Activated B cell treated with CpG ODN at 0.5 μM for 24 hours (primary cell): ENCODE results near the gene NF2. TPM values are rescaled to one million over a fixed set of nuclear protein-coding genes. Genes with fewer than 3 reads are reported as not detected.

ENCODE experiments used
- ATAC-seq: fragments of 200-7000 bp; cut with Tn5 transposase; one replicate; pipeline ENCODE4 v1.10.0; 2021; ENCODE audit warnings: low read depth, mild to moderate bottlenecking, moderate library complexity
- CTCF ChIA-PET: fragments of 350-600 bp; sonication (Branson Sonifier 250); formaldehyde crosslinking; loops from one replicate; lab custom pipeline; 2021; ENCODE audit warnings: antibody characterized with exemption; lab: Charles Lee
- POLR2A ChIA-PET: fragments of 350-600 bp; sonication (Branson Sonifier 250); formaldehyde crosslinking; loops from one replicate; lab custom pipeline; 2021; ENCODE audit warnings: antibody characterized with exemption; lab: Charles Lee
- DNase-seq: peaks from one replicate; pipeline ENCODE4 v3.0.0; 2022
- H3K27ac Mint-ChIP-seq: one replicate; pipeline ENCODE4 v1.8.0; 2020; ENCODE audit warnings: mixed read lengths
- H3K27me3 Mint-ChIP-seq: one replicate; pipeline ENCODE4 v1.8.0; 2021; ENCODE audit warnings: mixed read lengths
- H3K36me3 Mint-ChIP-seq: one replicate; pipeline ENCODE4 v1.8.0; 2021; ENCODE audit warnings: low read depth, mixed read lengths
- H3K4me1 Mint-ChIP-seq: one replicate; pipeline ENCODE4 v1.8.0; 2021; ENCODE audit warnings: mixed read lengths
- H3K4me3 Mint-ChIP-seq: one replicate; pipeline ENCODE4 v1.8.0; 2020; ENCODE audit warnings: mild to moderate bottlenecking, mixed read lengths
- H3K9me3 Mint-ChIP-seq: one replicate; pipeline ENCODE4 v1.8.0; 2020; ENCODE audit warnings: mixed read lengths
- intact Hi-C: fragments of 100-400 bp; cut with micrococcal nuclease; formaldehyde crosslinking; loops from one replicate; pipeline ENCODE4 v1.15.1; 2024
- total RNA-seq: library from RNA; stranded (reverse); gene quantifications from 2 replicates; pipeline ENCODE4 v1.2.3, GENCODE V29; 2022
- TF ChIP-seq, protein P1 (sequence below): fragments of 200-600 bp; IDR thresholded peaks from one replicate; pipeline ENCODE4 v1.8.0; 2022; ENCODE audit warnings: antibody characterized with exemption, mild to moderate bottlenecking

NF2 gene
- total RNA-seq, 1 donor from 2014 or later = 30.3 TPM

GRCh38 chr22:29617922-29618629, 14.6 kb downstream of the NF2 start:
- H3K27me3 Mint-ChIP-seq = no peaks in the 10 kb centered on the region
- TF ChIP-seq, protein P1, sequence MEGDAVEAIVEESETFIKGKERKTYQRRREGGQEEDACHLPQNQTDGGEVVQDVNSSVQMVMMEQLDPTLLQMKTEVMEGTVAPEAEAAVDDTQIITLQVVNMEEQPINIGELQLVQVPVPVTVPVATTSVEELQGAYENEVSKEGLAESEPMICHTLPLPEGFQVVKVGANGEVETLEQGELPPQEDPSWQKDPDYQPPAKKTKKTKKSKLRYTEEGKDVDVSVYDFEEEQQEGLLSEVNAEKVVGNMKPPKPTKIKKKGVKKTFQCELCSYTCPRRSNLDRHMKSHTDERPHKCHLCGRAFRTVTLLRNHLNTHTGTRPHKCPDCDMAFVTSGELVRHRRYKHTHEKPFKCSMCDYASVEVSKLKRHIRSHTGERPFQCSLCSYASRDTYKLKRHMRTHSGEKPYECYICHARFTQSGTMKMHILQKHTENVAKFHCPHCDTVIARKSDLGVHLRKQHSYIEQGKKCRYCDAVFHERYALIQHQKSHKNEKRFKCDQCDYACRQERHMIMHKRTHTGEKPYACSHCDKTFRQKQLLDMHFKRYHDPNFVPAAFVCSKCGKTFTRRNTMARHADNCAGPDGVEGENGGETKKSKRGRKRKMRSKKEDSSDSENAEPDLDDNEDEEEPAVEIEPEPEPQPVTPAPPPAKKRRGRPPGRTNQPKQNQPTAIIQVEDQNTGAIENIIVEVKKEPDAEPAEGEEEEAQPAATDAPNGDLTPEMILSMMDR = no peak
- ChIA-PET CTCF (interaction anchor here (1.1 kb wide), 1 partner anchor 11 kb away, joined by 3 read pairs; no protein-coding TSS in a partner anchor), POLR2A (interaction anchor here (0.5 kb wide), 1 partner anchor 39 kb away, joined by 3 read pairs; no protein-coding TSS in a partner anchor)
- peaks cover 52% of the 10 kb centered on the region for H3K4me1 Mint-ChIP-seq
- intact Hi-C loops = loop anchor here (2.0 kb wide), 1 partner anchor 15 kb away; the partner anchor contains the start of gene NF2
- no peaks in the 10 kb centered on the region for H3K9me3 Mint-ChIP-seq
- no peak for ATAC-seq
- H3K4me3 Mint-ChIP-seq = no peak overlapping the region
- H3K27ac Mint-ChIP-seq = peak overlapping the region; percentile 3
- no peak for DNase-seq
- H3K36me3 Mint-ChIP-seq = no peaks in the 10 kb centered on the region

- no peak for DNase-seq
- Mint-ChIP-seq H3K36me3 (no peaks in the 10 kb centered on the region), H3K4me1 (peaks cover 62% of the 10 kb centered on the region), H3K27me3 (no peaks in the 10 kb centered on the region), H3K9me3 (no peaks in the 10 kb centered on the region), H3K27ac (peak overlapping the region; percentile 37), H3K4me3 (peak overlapping the region; percentile 9)
- POLR2A ChIA-PET = no interaction called here
- ATAC-seq = no peak
- CTCF ChIA-PET = interaction anchor here (0.8 to 1.2 kb wide), 2 partner anchors 10 to 14 kb away, joined by 3 read pairs; no protein-coding TSS in a partner anchor
- TF ChIP-seq, protein P1 = no peak
- intact Hi-C loops = loop anchor here (2.0 kb wide), 1 partner anchor 13 kb away; no protein-coding TSS in a partner anchor
Measured at GRCh38 chr22:29621761-29622526, 18.5 kb downstream of the NF2 start.

GRCh38 chr22:29623059-29623458, 19.6 kb downstream of the NF2 start:
- intact Hi-C loops = loop anchor here (2.0 kb wide), 1 partner anchor 14 kb away; no protein-coding TSS in a partner anchor
- POLR2A ChIA-PET = interaction anchor here (0.6 to 0.7 kb wide), 2 partner anchors 16 to 125 kb away, joined by 5 to 6 read pairs; no protein-coding TSS in a partner anchor
- no peak overlapping the region for H3K4me3 Mint-ChIP-seq

GRCh38 chr22:29623553-29624169, 20.2 kb downstream of the NF2 start:
- TF ChIP-seq, protein P1 = no peak
- ATAC-seq (no peak), DNase-seq (no peak)
- ChIA-PET POLR2A (interaction anchor here (0.6 kb wide), 1 partner anchor 126 kb away, joined by 5 read pairs; no protein-coding TSS in a partner anchor), CTCF (interaction anchor here (0.8 to 1.2 kb wide), 2 partner anchors 32 to 382 kb away, joined by 3 read pairs; no protein-coding TSS in a partner anchor)
- Mint-ChIP-seq H3K4me1 (peaks cover 48% of the 10 kb centered on the region), H3K36me3 (no peaks in the 10 kb centered on the region), H3K4me3 (no peak overlapping the region), H3K27me3 (no peaks in the 10 kb centered on the region), H3K9me3 (no peaks in the 10 kb centered on the region), H3K27ac (peak overlapping the region; percentile 32)
- intact Hi-C loops = loop anchor here (2.0 kb wide), 1 partner anchor 15 kb away; no protein-coding TSS in a partner anchor

More at GRCh38 chr22:29623059-29623458, 19.6 kb downstream of the NF2 start:
- CTCF ChIA-PET = interaction anchor here (1.2 kb wide), 1 partner anchor 31 kb away, joined by 3 read pairs; no protein-coding TSS in a partner anchor
- Mint-ChIP-seq H3K27me3 (no peaks in the 10 kb centered on the region), H3K27ac (peak overlapping the region; percentile 32), H3K36me3 (no peaks in the 10 kb centered on the region), H3K4me1 (peaks cover 52% of the 10 kb centered on the region), H3K9me3 (no peaks in the 10 kb centered on the region)
- TF ChIP-seq, protein P1 = no peak
- DNase-seq (no peak), ATAC-seq (no peak)
